ENCODE measurements around the gene ERF.

ERF gene

DNA sequence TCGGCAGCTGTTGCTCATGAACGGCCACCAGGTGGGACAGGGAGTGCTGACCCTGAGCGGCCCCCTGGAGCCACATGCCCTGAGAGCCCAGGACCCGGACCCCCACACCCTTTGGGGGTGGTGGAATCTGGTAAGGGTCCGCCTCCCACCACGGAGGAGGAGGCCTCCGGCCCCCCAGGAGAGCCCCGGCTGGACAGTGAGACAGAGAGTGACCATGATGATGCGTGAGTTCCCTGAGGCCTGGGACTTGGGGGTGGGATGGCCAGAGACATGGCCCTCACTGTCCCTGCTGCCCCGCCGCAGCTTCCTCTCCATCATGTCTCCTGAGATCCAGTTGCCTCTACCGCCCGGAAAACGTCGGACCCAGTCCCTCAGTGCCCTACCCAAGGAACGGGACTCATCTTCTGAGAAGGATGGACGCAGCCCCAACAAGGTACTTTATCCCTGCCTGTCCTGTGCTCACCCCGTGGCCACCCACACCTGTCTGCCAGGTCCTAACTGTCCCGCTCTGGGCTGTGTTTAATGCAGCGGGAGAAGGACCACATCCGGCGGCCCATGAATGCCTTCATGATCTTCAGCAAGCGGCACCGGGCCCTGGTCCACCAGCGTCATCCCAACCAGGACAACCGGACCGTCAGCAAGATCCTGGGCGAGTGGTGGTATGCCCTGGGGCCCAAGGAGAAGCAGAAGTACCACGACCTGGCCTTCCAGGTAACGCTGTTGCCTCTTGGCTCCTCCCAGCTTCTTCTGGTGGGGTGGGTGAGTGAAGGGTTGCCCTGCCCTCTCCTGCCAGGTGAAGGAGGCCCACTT is 32.3 kb upstream of the ERF start:
- no peak for DNase-seq (ENCODE audit: low read depth)

DNA sequence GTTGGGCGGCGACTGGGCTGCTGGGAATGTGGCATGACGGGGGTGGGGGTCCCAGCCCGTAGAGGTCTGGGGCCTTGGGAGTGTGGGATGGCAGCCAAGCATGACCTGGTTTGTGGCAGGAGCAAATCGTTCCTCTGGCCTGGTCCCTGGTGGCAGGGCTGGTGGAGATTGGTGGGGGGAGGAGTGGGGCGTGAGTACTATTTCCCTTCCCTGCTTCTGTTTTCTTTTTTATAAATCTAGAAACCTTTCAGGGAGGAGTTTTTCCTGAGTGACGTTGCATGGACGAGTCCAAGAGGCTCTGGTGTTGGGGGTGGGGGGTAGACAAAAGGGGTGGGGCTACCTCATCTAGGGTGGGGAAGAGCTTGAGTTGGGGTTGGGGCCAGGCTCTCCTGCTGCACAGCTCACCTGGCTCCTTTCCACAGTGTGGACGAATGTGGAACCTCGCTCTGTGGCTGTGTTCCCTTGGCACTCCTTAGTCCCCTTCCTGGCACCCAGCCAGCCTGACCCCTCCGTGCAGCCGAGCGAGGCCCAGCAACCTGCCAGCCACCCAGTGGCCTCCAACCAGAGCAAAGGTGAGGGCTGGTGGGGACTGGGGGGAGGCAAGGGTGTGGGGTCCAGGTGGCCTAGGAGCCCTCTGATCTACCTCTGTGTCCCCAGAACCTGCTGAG is 31.6 kb upstream of the ERF start:
- no peak for DNase-seq (ENCODE audit: low read depth)

DNA sequence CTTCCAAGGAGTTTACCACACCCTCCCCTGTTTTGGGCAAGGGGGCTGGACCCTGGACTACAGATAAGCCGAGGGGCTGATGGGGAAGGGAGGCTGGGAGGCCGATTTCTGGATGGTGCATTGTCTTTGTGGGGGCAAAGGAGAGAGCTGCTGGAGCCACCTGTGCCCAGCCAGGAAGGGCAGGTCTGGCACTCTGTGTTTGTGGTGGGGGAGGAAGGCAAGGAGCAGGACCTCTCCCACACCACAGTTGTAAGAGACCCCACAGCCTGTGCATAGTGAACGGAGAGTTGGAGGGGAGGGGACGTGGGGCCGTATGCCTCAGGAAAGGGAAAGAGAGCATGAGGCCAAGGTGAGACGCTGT is 31.0 kb upstream of the ERF start:
- no peak for DNase-seq (ENCODE audit: low read depth)

DNA sequence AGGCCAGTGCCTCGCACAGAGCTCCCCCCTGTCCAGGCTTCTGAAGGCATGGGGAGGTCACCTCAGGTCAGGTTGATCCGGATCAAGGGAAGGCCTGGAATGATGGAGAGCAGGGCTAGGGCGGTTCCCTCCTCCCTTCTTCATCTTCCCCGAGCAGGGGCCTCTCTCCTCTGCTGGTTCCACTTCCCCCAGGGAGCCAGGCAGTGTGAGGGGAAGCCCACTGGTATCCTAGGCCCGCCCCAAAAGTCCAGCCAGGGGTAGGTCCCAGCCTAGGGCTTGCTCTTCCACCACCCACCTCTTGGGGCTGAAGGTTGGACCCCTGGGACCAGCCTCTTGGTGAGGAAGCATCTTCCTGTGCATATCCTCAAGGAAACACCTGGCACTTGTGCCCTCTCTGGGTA is 30.6 kb upstream of the ERF start:
- DNase-seq (ENCODE audit: low read depth), result no peak

DNA sequence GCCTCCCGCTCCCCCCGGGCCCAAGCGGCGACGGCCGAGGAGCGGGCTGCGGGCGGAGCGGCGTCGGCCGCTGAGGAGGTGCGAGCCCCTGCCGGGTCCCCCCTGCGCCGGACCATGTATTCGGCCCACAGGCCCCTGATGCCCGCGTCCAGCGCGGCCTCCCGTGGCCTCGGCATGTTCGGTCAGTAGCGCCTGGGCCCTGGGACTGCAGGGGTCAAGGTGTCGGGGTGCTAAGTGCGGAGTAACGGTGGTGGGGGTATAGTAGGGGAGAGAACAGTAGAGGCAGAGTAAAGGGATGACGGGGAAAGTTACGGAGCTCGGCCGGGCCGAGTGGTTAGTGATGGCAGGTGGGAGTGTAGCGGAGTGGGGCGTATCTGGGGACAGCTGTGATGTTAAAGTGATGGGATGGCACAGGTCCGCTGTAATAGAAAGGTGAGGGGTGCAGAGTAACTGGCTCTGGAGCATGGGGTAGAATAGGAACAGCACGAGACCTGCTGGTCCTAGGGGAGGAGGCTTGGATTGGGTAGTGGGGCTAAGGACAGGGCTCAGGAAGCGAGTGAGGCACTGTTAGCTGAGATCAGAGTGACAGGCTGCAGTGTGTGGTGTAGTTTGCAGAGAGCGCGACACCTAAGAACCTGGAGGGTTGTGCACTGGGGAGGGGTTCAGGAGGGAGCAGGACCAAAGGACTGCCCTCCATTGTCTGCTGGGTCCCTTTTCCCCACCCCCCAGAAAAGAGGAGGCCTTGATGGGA is 29.8 kb upstream of the ERF start:
- no peak for DNase-seq (ENCODE audit: low read depth)

DNA sequence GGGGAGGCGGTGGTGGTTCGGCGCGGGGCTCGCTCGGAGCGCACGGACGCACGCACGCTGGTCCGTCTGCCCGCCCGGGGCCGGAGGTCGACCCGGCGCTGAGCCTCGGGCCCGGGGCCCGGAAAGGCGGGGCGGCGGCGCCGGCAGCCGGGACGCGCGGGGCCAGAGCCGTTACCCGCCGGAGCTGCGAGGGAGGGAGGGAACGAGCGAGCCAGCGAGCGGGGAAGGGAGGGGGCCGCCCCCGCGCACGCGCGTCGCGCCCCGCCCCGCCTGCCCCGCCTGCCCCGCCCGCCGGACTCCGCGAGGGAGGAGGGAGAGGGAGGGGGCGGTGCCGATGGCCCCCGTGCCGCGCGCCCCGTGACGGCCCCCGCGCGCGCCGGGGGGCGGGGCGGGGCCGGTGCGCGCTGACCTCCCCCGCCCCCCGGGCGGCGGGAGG is 29.2 kb upstream of the ERF start:
- peak; percentile 72 for DNase-seq (ENCODE audit: low read depth)

DNA sequence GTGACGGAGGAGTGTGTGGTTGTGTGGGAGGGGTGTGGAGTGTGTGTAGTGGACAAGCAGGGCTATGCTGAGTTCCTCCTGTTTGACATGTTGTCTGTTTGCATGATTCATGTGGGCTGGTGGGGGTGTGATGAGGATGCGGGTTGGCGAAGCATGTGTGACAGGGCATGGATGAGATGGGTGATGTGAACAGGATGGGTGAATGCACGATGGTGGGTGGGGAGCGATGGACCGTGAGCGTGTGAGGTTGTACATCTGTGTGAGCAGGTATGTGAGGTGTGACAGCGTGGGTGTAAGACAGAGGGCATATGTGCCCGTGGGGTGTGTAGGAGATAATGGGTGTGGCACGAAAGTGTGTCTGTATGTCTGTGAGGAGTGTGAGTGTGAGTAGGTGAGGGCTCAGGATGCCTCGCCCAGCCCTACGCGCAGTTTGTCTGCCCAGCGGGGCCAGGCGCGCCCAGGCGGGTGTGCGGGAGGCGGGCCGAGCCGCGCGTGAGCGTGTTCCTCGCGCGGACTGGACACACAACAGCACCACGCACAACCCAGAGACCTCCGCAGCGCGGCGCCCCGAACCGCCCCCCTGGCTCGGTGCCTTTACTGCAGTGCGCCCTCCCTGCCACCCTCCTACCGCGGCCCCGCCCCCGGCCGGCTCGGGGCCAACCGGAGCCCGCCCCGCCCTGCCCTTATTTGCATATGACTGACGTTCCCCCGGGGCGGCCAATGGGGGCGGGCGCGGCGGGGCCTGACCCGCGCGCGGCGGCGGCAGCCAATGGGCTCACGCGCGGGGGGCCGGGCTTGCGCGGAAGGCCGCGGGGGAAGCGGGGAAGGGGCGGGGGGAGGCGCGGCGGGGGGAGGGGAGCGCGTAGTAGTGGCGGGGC is 28.5 kb upstream of the ERF start:
- peak; percentile 96 for DNase-seq (ENCODE audit: low read depth)

DNA sequence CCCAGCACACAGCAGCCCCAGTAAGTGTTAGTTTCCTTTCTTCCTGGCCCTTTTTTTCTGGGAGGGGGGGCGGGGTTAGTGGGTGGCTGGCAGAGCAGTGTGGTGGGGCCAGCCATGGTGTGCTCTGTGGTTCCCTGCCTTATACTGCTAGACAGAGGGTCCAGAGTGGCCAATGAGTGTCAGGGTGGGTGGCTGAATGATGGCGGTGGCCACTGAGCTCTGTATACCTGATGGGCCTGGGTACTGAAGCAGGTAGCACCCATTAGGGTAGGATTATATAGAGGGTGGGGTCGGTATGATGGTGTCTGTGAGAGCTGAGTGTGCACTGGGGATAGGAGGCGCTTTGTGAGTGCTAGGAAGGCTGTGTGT is 27.9 kb upstream of the ERF start:
- DNase-seq (ENCODE audit: low read depth), result no peak

DNA sequence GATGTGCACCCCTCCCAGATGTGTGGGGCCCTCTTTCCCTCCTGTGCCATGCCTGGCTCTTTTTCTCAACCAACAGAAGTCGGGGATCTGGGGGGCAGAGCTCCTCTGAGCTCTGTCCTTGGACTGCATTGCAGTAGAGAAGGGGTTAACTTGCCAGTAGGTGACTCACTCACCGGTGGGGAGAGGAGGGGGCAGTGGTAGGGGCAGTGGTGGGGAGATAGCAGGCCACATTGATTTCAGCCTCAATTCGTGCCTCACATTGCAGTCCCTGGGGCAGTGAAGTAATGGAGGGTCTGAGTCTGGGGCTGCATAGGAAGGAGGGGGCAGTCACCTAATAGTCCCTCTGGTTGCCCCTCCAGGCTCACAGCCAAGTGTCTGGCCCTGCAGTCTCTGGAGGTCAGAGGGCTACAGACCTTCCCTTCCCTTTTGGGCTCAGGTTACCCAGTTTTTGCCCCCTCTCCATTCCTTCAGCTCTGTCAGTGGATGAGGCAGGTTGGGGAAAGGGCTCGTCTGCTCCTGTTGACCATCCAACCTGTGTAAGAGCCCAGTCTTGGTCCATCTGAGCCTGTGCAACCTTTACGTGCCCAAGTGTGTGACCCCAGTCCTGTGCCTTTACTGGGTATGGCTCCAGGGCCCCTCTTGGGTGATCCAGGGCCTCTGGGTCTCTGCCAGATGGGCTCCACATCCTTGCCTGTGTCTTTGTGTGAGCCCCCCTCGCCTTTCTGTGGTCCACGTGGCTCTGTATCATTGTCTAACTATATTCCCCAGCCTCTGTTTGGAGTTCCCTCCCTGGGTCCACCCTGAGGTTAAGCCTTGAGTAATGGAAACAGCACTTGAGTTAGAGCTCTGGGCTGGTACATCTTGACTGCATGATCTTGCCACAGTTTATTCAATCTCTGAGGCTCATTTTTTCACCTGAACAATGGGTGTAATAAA is 27.2 kb upstream of the ERF start:
- DNase-seq (ENCODE audit: low read depth), result no peak

DNA sequence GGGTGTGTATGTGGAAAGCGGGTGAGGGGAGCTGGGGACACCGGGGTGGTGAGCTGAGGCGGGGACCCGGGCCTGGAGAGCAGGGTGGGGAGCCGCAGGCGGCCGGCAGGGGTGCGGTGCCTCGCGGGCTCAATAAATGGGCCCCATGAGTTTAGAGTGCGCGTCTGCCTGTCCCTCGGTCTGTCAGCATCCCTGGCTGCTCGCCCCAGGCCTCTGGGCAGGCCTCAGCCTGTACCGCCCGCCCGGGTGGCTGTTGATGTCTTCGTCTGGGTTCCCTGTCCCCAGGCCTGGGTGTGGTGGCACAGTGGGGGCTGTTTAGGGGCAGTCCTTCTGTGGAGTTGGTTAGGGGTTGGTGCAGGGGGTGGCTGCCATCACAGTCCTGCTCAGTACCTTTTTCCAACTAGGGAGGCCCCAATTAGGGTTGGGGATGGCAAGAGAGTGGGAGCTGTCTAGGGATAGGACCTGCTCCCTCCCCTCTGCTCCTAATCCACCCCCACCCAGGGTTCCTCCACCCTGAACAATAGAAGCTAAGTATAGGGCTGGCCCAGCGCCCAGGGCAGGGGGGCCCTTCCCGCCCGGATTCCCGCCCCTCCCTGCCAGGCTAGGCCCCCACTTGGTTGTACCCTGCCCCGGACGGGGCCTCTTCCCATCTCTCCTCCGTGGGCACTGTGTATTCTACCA is 26.4 kb upstream of the ERF start:
- no peak for DNase-seq (ENCODE audit: low read depth)

DNA sequence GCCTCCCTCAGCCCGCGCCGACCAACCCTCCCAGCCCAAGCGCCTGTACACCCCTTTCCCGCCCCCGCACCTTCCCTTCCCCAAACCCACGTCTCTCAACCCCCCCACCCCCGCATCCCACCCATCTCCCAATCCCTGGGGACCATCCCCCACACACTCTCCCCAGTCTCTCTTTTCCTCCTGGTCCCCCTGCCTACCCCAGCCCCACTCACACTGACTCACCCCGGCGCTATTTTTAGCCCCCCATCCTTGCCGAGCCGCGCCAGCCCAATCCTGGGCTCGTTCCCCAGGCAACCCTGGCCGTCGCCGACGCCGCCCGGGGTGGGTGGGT is 25.9 kb upstream of the ERF start:
- DNase-seq (ENCODE audit: low read depth), result no peak

DNA sequence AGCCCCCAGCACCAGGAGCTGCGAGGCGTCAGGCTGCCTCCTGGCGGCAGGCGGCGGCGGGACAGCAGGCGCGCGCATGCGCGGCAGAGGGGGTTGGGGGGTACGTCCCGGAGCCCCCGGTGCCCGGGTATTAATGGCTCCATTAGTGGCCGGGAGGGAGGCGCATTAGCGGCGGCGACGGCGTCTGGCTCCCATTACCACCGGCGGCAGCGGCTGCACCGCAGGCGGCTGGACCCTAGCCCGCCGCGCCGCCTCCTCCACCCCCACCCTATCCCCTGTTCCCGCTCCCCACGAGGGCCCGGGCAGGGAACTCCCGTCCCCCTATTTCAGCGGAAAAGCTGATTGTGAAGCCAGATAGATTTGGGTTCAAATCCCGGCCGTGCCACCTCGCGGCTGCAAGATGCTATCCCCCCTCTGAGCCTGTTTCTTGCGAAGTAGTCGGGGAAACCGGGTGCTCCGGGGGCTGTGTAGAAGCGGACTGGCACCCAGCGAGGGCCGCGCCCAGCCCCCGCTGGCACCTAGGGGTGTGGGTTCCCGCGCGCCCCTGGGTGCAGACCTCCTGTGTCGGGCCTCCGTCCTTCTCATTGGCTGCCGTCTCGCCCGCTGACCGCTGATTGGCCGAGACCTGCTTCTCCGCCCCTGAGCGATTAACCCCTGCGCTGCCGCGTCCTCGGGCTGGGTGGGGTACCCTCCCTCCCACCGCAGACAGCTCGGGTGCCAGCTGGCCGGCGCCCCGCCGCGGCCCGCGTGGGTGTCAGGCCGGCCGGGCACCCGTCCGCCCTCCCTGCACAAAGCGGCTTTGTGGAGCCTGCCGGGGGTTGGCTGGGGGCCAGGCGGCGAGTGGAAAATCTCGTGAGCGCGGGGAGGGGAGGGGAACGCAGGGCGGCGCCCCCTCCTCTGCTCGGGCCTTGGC is 25.2 kb upstream of the ERF start:
- DNase-seq (ENCODE audit: low read depth), result peak; percentile 69

DNA sequence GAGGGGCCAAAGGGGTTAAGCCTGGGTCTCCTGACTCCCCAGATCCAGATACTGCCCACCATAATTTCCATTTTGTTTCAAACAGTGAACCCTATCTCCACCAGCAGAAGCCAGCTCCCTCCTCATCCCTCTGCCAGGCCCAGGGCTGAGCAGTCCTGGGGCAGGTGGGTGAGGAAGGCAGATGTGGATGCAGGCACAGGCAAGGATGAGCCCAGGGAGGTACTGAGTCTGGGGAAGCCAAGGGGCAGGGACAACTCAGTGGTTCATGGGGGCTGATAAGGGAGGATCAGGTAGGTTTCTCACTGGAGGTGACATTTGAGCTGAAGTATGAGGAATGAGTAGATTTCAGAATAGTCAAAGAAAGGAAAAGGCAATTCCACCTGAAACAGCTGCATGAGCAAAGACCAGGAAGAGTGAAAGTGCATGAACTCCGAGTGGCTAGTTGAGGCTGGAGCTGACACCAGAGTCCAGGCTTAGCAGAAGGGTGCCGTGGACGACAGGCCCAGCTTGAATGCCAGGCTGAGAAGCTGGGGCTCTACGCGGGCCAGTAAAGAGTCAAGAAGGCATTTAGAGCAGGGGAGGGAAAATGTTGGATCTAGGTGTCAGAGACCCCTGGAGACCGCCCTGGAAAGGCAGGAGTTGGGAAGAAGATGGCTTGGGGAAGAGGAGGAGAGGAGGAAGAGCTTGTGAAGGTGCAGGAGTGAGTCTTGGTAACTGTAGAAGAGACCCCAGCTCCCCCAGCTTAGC is 24.4 kb upstream of the ERF start:
- DNase-seq (ENCODE audit: low read depth), result no peak

DNA sequence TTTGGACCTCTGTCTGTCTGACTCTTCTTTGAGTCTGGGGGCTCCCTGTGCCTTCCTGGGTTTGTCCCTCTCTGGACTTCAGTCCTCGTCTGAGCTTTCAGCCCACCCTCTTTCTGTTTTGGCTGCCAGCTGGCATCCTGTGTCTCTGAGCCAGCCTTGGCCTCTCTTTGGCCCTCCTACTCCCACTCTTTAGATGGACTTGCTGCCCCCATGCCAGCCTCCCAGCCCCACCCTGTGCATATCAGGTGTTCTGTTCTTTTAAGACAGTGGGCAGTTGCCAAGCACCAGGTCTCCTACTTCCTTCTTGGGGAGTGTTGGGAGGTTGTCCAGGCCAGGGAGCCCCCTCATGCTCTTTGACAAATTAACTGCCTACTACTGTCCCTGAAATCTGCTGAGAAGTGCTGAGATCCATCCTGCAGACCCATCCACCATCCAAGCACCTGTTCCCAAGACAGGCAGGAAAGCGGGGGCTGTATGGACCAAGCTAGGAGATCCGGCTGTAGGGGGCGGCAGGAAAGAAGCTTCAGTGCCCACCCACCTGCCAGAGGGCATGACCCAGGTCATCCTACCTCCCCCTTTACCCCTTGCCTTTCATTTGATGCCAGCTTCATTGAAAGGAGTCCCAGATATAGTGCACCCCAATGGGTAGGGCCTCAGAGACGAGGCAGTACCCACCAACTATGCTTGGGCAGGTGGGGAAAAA is 23.7 kb upstream of the ERF start:
- no peak for DNase-seq (ENCODE audit: low read depth)

DNA sequence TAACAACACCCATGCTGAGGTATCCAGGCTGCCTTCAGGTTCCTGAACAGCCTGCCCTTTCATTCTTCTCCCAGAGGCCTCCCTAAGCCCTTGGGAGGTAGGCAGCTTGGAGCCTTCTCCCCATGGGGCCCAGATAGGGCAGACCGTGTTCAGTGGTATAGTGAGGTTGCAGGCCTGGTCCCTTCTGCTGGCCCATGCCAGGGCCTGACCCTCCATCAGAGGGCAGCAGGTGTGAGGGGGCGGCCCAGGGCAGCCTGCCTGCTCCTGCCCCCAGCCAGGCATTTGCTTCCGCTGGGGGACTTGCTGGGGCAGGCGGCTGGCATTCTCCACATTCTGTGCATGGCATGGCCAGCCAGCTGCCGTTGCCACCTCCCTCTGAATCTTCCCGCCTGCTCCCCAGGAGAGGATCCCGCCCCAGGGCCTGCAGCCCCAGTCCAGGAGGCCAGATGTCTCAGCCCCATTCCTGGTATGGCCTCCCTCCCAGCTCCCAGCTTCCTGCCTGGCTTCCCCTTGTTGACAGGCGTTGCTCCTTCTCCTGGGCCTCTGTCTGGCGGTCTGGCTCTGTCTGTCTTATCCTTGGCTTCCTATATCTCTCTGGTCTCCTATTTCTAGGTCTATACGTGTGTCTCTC is 23.0 kb upstream of the ERF start:
- DNase-seq (ENCODE audit: low read depth), result no peak

DNA sequence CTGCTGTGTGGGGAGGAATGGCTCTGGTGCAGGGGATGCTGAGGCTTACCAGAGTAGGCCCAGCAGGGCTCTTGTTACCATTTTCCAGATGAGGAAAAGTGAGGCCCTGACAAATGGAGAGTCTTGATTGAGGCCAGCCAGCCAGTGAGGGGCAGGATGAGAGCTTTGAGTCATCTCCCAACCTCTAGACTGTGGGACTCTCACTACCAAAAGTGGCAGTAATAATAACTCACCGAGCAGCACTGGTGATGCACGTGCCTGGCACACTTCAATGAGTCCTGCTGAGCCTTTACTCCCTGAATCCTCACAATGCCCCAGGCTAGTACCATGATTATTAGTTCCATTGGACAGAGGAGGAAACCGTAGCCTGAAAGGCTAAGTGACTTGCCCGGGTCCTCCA is 21.9 kb upstream of the ERF start:
- DNase-seq (ENCODE audit: low read depth), result no peak

DNA sequence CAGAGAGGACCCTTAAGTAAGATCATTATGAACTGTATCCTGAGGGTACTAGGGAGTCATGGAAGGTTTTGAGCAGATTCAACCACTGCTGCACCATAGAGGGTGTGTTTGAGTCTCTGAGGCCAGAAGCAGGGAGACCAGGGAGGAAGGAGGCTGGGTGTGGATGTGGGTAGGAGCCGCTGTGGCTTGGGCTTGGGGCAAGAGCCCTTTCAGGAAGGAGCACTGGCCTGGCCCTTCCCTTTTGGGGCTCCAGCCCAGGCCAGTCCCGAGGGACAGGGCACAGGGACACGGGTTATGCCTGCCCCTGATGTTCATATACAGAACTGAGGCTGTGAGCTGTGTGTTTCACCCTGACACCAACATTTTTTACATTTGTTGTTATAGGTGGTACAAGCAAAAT is 21.4 kb upstream of the ERF start:
- no peak for DNase-seq (ENCODE audit: low read depth)

DNA sequence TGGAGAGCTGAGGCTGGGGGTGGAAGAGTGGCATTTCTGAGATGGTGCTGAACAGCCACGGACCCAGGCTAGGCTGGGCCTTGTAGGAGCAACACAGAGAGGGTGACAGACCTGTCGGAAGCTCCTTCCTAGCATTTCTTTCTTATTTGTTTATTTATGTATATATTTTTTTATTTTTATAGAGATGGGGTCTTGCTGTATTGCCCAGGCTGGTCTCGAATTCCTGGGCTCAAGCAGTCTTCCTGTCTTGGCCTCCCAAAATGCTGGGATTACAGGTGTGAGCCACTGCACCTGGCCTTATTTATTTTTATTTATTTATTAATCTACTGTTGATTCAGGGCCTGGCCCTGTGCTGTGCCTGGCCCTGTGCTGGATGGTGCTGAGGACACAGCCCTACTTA is 20.6 kb upstream of the ERF start:
- no peak for DNase-seq (ENCODE audit: low read depth)

Data from stimulated activated CD8-positive, alpha-beta memory T cell treated with anti-CD3 and anti-CD28 coated beads, Interleukin-12 subunit alpha, Interleukin-12 subunit beta, amount 100 ng/mL, for 4 hours (primary cell).